Measurements from ENCODE around the gene DHRS12. TPM values are rescaled to one million over a fixed set of nuclear protein-coding genes. Genes with fewer than 3 reads are reported as not detected.

Gene DHRS12
- total RNA-seq, 1 experiment from 2014 or later, result 2.6 TPM

GRCh38 chr13:51840917-51841316 is 37.0 kb upstream of the DHRS12 start:
- POLR2A ChIA-PET (ENCODE audit: unreplicated experiment), result no interaction called here
- BruUV-seq (replicated peaks), result no TSS peak
- CTCF ChIA-PET, result no interaction called here
- intact Hi-C loops (cut with micrococcal nuclease), result no loop called here
- H3K79me2 ChIP-seq (ENCODE audit: low read length), result no peaks in the 10 kb centered on the region
- ATAC-seq (no peak), DNase-seq (no peak)
- H3K36me3 ChIP-seq (ENCODE audit: low read depth, low read length), result no peaks in the 10 kb centered on the region; the same call in 1 of the 2 replicates
- no peaks in the 10 kb centered on the region for H3K4me1 ChIP-seq (ENCODE audit: insufficient read depth, low read length)
- H4K20me1 ChIP-seq (ENCODE audit: low read length), result no peaks in the 10 kb centered on the region
- H2AFZ ChIP-seq (ENCODE audit: low read length), result no peak overlapping the region
- H3K9me2 ChIP-seq (replicated peaks; ENCODE audit: low read length), result no peaks in the 10 kb centered on the region
- H3K27ac ChIP-seq (ENCODE audit: low read length), result no peak overlapping the region
- no peaks in the 10 kb centered on the region for H3K27me3 ChIP-seq (ENCODE audit: low read length)
- TF ChIP-seq EZH2 (IDR thresholded peaks at IDR 0.05; ENCODE audit: low read length, unreplicated experiment), result no peak
- no peak for TF ChIP-seq EZH2phosphoT487 (IDR thresholded peaks at IDR 0.05; ENCODE audit: borderline replicate concordance, low read length)
- TF ChIP-seq, protein P1, sequence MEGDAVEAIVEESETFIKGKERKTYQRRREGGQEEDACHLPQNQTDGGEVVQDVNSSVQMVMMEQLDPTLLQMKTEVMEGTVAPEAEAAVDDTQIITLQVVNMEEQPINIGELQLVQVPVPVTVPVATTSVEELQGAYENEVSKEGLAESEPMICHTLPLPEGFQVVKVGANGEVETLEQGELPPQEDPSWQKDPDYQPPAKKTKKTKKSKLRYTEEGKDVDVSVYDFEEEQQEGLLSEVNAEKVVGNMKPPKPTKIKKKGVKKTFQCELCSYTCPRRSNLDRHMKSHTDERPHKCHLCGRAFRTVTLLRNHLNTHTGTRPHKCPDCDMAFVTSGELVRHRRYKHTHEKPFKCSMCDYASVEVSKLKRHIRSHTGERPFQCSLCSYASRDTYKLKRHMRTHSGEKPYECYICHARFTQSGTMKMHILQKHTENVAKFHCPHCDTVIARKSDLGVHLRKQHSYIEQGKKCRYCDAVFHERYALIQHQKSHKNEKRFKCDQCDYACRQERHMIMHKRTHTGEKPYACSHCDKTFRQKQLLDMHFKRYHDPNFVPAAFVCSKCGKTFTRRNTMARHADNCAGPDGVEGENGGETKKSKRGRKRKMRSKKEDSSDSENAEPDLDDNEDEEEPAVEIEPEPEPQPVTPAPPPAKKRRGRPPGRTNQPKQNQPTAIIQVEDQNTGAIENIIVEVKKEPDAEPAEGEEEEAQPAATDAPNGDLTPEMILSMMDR (conservative IDR thresholded peaks at IDR 0.05; ENCODE audit: low read depth, low read length), result no peak
- H3K9me3 ChIP-seq (ENCODE audit: low read length), result no peaks in the 10 kb centered on the region
- H3K9ac ChIP-seq (ENCODE audit: low read length), result no peak overlapping the region
- H3K4me3 ChIP-seq (ENCODE audit: low read length), result no peak overlapping the region
- H3F3A ChIP-seq (ENCODE audit: low read length, unreplicated experiment), result no peaks in the 10 kb centered on the region
- no peak overlapping the region for H3K4me2 ChIP-seq (ENCODE audit: low read length)

DNA sequence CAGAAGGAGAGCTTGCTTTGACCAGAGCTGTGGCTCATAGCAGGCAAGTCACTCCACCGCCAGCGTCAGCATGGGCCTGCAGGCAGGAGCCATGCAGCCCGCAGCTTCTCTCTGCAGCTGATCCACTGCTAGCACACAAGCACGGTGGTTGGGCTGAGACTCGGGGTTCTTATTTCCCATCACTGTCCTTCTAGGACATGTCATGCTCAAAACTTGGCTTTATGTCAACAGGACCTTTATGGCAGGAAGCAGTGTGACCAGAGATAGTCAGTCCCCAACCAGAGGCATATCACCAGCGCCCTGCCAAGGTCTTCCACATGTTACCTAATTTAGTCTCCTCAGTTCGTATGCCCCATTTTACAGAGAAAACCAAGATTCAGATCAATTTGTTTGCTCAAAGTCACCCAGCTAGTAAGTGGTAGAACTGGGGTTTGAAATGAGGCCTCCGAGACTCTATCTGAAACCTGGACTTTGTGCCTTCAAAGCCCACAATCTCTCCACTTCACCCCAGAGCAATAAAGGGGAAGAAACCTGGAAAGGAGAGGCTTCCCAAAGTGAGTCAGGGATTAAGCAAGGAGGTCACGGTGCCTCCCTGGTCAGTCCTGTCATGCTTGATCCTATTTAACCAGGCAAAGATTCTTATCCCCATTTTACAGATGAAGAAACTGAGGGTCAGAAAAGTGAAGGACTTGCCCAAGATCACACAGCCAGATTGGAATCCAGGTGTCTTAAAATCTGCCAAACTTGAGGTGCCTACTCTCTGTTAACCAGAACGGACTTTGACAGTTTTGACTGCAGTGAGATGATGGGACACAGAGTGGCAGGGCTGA is 36.0 kb upstream of the DHRS12 start:
- H3K27ac ChIP-seq (ENCODE audit: low read length), result no peak overlapping the region
- intact Hi-C loops (cut with micrococcal nuclease), result no loop called here
- H3K9ac ChIP-seq (ENCODE audit: low read length), result no peak overlapping the region
- no peak overlapping the region for H3K4me3 ChIP-seq (ENCODE audit: low read length)
- no peaks in the 10 kb centered on the region for H3K9me2 ChIP-seq (replicated peaks; ENCODE audit: low read length)
- POLR2A ChIA-PET (ENCODE audit: unreplicated experiment), result no interaction called here
- no TSS peak for BruUV-seq (replicated peaks)
- H3K4me1 ChIP-seq (ENCODE audit: insufficient read depth, low read length), result no peaks in the 10 kb centered on the region
- no peak for ATAC-seq
- no peak overlapping the region for H3K4me2 ChIP-seq (ENCODE audit: low read length)
- no peaks in the 10 kb centered on the region for H3K27me3 ChIP-seq (ENCODE audit: low read length)
- no peaks in the 10 kb centered on the region for H3K9me3 ChIP-seq (ENCODE audit: low read length)
- TF ChIP-seq EZH2phosphoT487 (IDR thresholded peaks at IDR 0.05; ENCODE audit: borderline replicate concordance, low read length), result no peak
- TF ChIP-seq, protein P1 (conservative IDR thresholded peaks at IDR 0.05; ENCODE audit: low read depth, low read length), result no peak
- no peak for TF ChIP-seq EZH2 (IDR thresholded peaks at IDR 0.05; ENCODE audit: low read length, unreplicated experiment)
- H4K20me1 ChIP-seq (ENCODE audit: low read length), result no peaks in the 10 kb centered on the region
- no peaks in the 10 kb centered on the region for H3K79me2 ChIP-seq (ENCODE audit: low read length)
- CTCF ChIA-PET, result no interaction called here
- no peak overlapping the region for H2AFZ ChIP-seq (ENCODE audit: low read length)
- H3K36me3 ChIP-seq (ENCODE audit: low read depth, low read length), result no peaks in the 10 kb centered on the region
- no peak for DNase-seq
- H3F3A ChIP-seq (ENCODE audit: low read length, unreplicated experiment), result no peaks in the 10 kb centered on the region

- no peak overlapping the region for H3K27ac ChIP-seq (ENCODE audit: low read length)
- POLR2A ChIA-PET (ENCODE audit: unreplicated experiment), result no interaction called here
- CTCF ChIA-PET, result no interaction called here
- H3K27me3 ChIP-seq (ENCODE audit: low read length), result no peaks in the 10 kb centered on the region
- no peaks in the 10 kb centered on the region for H3F3A ChIP-seq (ENCODE audit: low read length, unreplicated experiment)
- intact Hi-C loops (cut with micrococcal nuclease), result no loop called here
- no peak for ATAC-seq
- no peak overlapping the region for H3K4me2 ChIP-seq (ENCODE audit: low read length)
- H3K9me3 ChIP-seq (ENCODE audit: low read length), result no peaks in the 10 kb centered on the region
- no peak for TF ChIP-seq EZH2phosphoT487 (IDR thresholded peaks at IDR 0.05; ENCODE audit: borderline replicate concordance, low read length)
- TF ChIP-seq, protein P1 (conservative IDR thresholded peaks at IDR 0.05; ENCODE audit: low read depth, low read length), result no peak
- TF ChIP-seq EZH2 (IDR thresholded peaks at IDR 0.05; ENCODE audit: low read length, unreplicated experiment), result no peak
- no peak overlapping the region for H3K9ac ChIP-seq (ENCODE audit: low read length)
- H3K4me1 ChIP-seq (ENCODE audit: insufficient read depth, low read length), result no peaks in the 10 kb centered on the region
- BruUV-seq (replicated peaks), result no TSS peak
- DNase-seq, result peak; percentile 16
- no peak overlapping the region for H3K4me3 ChIP-seq (ENCODE audit: low read length)
- H3K79me2 ChIP-seq (ENCODE audit: low read length), result no peaks in the 10 kb centered on the region
- H4K20me1 ChIP-seq (ENCODE audit: low read length), result no peaks in the 10 kb centered on the region
- H3K9me2 ChIP-seq (replicated peaks; ENCODE audit: low read length), result no peaks in the 10 kb centered on the region
- H3K36me3 ChIP-seq (ENCODE audit: low read depth, low read length), result no peaks in the 10 kb centered on the region
- no peak overlapping the region for H2AFZ ChIP-seq (ENCODE audit: low read length)
Measured at GRCh38 chr13:51838240-51838846, 34.4 kb upstream of the DHRS12 start.
